Erythroblast (primary cell): ENCODE results near the gene USP12.

Experiments
- GATA1 ChIP-seq: IDR thresholded peaks from 2 replicates; pipeline ENCODE4 v1.6.1; 2011; ENCODE audit warnings: low read depth, mild to moderate bottlenecking, control low read depth, low read length, moderate library complexity
- POLR2A ChIP-seq: IDR thresholded peaks from 2 replicates; pipeline ENCODE4 v1.6.1; 2011; ENCODE audit warnings: mild to moderate bottlenecking, low read length

GRCh38 chr13:27039171-27039701 is 132.4 kb downstream of the USP12 start:
- TF ChIP-seq POLR2A, result no peak
- TF ChIP-seq GATA1, result no peak
